K562 (cell line): ENCODE measurements around the gene NDUFB7. TPM values are rescaled to one million over a fixed set of nuclear protein-coding genes. Genes with fewer than 3 reads are reported as not detected.
A peak's percentile ranks its signal among the peaks of the same experiment; 100 is the strongest.

ENCODE experiments used
- ATF1 ChIP-seq, 2 experiments: fragments of 450-650 bp in 1 of 2; IDR thresholded peaks; 2 replicates each; pipeline ENCODE4 v1.6.1; 2016; ENCODE audit warnings: missing compliant biosample characterization in 1 of 2, missing genetic modification characterization in 1 of 2
- ATF7 ChIP-seq: fragments of 450-650 bp; IDR thresholded peaks from 2 replicates; pipeline ENCODE4 v1.7.1; 2014; ENCODE audit warnings: mild to moderate bottlenecking, moderate library complexity
- BHLHE40 ChIP-seq: IDR thresholded peaks from 2 replicates; pipeline ENCODE4 v1.6.1; 2011; ENCODE audit warnings: low read length, improper control_type of control experiment
- CTBP1 ChIP-seq: fragments of 450-650 bp; IDR thresholded peaks from 2 replicates; pipeline ENCODE4 v1.6.1; 2016; ENCODE audit warnings: borderline replicate concordance
- DIDO1 ChIP-seq: fragments of 450-650 bp; IDR thresholded peaks from 2 replicates; pipeline ENCODE4 v1.6.1; 2016; ENCODE audit warnings: low read depth, missing biosample characterization, missing genetic modification characterization
- FOS ChIP-seq: IDR thresholded peaks from 3 replicates; pipeline ENCODE4 v1.6.1; 2011; ENCODE audit not compliant: insufficient read length; ENCODE audit errors: extremely low read depth
- FOSL1 ChIP-seq: fragments of 200-800 bp; sonication (Bioruptor generic); conservative IDR thresholded peaks from 2 replicates; pipeline ENCODE4 v1.6.1; 2016; ENCODE audit warnings: missing genetic modification characterization, missing compliant biosample characterization
- KDM1A ChIP-seq, 2 experiments: fragments of 450-650 bp; IDR thresholded peaks; 2 replicates each; pipeline ENCODE4 v1.6.1; 2016; ENCODE audit warnings: mild to moderate bottlenecking in 2 of 2
- POLR2B ChIP-seq: fragments of 450-650 bp; IDR thresholded peaks from 2 replicates; pipeline ENCODE4 v1.6.1; 2018; ENCODE audit warnings: low read depth; ENCODE audit not compliant: partially characterized antibody
- SMAD3 ChIP-seq: fragments of 450-650 bp; formaldehyde crosslinking; conservative IDR thresholded peaks from 2 replicates; pipeline ENCODE4 v1.4.0; 2020; ENCODE audit warnings: mild to moderate bottlenecking
- TOE1 ChIP-seq, 2 experiments: fragments of 450-650 bp in 1 of 2; sonication (generic) in 1 of 2; formaldehyde crosslinking in 1 of 2; IDR thresholded peaks; 2 replicates each; pipeline versions ENCODE4 v1.7.1 to v1.8.0; 2016 to 2022; ENCODE audit warnings: borderline replicate concordance in 2 of 2, mild to moderate bottlenecking in 2 of 2, antibody characterized with exemption in 1 of 2, inconsistent platforms in 1 of 2, low read depth in 1 of 2, missing genetic modification reagents in 1 of 2, moderate library complexity in 1 of 2
- XRCC5 ChIP-seq: fragments of 200-400 bp; formaldehyde crosslinking; IDR thresholded peaks from 2 replicates; pipeline ENCODE4 v1.6.1; 2017; ENCODE audit warnings: low read depth, mild to moderate bottlenecking, low read length
- ZBTB33 ChIP-seq: sonication (generic); formaldehyde crosslinking; IDR thresholded peaks from 2 replicates; pipeline ENCODE4 v1.8.1; 2023; ENCODE audit warnings: mild to moderate bottlenecking, missing genetic modification reagents
- ZBTB9 ChIP-seq: fragments of 450-650 bp; formaldehyde crosslinking; IDR thresholded peaks from 2 replicates; pipeline ENCODE4 v1.4.0; 2020; ENCODE audit warnings: mild to moderate bottlenecking, moderate library complexity
- ZNF24 ChIP-seq: fragments of 450-650 bp; IDR thresholded peaks from 2 replicates; pipeline ENCODE4 v1.6.1; 2016
- ZNF398 ChIP-seq: fragments of 250-450 bp; sonication (Bioruptor Pico); IDR thresholded peaks from 2 replicates; pipeline ENCODE4 v1.8.0; 2021; ENCODE audit warnings: moderate library complexity, mild to moderate bottlenecking, inconsistent platforms
- polyA plus RNA-seq, 8 experiments: library from polyadenylated mRNA; depleted of rRNA in 4 of 8; stranded (reverse) in 5 of 8; unstranded in 3 of 8; fragments of >200 nt; fragmentation: Nextera tagmentation in 2 of 8; fragmentation: Illumina TruSeq in 1 of 8; extraction: Ambion mirVana in 2 of 8; extraction: Trizol in 1 of 8; gene quantifications; 2 replicates each; pipeline versions ENCODE4 v1.2.1 to v1.2.3, GENCODE V29; 2011 to 2014; ENCODE audit warnings: inconsistent platforms in 1 of 8, missing spikeins in 1 of 8
- total RNA-seq, 7 experiments: library from RNA; depleted of rRNA in 6 of 7; stranded (reverse); fragments of >200 nt in 6 of 7; fragmentation: Illumina TruSeq in 2 of 7; extraction: Trizol in 2 of 7; gene quantifications; 2 replicates each; pipeline versions ENCODE4 v1.2.1 to v1.2.3, GENCODE V29; 2011 to 2021; ENCODE audit warnings: low replicate concordance in 1 of 7
- TF ChIP-seq, protein P1 (sequence below): fragments of 150-350 bp; IDR thresholded peaks from 2 replicates; pipeline ENCODE4 v1.6.1; 2014; ENCODE audit warnings: low read depth, mild to moderate bottlenecking, low read length, borderline replicate concordance
- TF ChIP-seq, protein P2 (sequence below): sonication (generic); formaldehyde crosslinking; IDR thresholded peaks from 2 replicates; pipeline ENCODE4 v1.8.1; 2022; ENCODE audit warnings: missing genetic modification reagents

The NDUFB7 gene
- total and polyA plus RNA-seq, 9 of the 15 experiments (the other 6 are each of a cell fraction or from before 2014, with no cell fraction given) = 14.9 to 842 (median 137) TPM

DNA sequence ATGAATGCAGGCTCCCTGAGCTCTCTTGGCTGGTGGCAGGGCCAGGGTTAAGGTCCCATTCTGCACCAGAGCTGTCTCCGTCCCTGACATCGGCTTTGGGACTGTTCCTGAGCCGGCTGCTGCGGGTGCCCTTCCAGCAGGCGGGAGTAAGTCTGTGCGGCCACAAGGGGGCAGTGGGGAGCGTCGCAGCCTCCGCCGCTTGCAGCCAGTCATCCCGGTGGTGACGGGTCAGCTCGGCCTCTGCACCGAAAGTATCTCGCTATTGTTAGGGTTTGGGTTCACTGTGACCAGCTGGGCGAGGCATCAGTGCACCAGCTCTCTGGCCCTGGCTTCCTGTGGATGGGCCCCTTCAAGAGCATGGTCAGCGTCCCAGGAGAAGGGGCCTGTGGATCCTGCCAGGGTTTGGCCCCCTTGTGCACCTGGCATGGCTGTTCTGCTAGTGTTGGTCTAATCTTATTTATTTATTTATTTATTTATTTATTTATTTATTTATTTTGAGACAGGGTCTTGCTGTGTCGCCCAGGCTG, 15.1 kb downstream of the NDUFB7 start (continued):
- TF ChIP-seq, protein P1, sequence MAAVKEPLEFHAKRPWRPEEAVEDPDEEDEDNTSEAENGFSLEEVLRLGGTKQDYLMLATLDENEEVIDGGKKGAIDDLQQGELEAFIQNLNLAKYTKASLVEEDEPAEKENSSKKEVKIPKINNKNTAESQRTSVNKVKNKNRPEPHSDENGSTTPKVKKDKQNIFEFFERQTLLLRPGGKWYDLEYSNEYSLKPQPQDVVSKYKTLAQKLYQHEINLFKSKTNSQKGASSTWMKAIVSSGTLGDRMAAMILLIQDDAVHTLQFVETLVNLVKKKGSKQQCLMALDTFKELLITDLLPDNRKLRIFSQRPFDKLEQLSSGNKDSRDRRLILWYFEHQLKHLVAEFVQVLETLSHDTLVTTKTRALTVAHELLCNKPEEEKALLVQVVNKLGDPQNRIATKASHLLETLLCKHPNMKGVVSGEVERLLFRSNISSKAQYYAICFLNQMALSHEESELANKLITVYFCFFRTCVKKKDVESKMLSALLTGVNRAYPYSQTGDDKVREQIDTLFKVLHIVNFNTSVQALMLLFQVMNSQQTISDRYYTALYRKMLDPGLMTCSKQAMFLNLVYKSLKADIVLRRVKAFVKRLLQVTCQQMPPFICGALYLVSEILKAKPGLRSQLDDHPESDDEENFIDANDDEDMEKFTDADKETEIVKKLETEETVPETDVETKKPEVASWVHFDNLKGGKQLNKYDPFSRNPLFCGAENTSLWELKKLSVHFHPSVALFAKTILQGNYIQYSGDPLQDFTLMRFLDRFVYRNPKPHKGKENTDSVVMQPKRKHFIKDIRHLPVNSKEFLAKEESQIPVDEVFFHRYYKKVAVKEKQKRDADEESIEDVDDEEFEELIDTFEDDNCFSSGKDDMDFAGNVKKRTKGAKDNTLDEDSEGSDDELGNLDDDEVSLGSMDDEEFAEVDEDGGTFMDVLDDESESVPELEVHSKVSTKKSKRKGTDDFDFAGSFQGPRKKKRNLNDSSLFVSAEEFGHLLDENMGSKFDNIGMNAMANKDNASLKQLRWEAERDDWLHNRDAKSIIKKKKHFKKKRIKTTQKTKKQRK = no peak
- TF ChIP-seq FOSL1 (tag) = no peak
- TF ChIP-seq ZNF24 = peak; percentile 58; the same call in 1 of the 2 replicates
- no peak for TF ChIP-seq KDM1A (IDR thresholded peaks at IDR 0.05)
- no peak for TF ChIP-seq ATF1 (CRISPR knock-in tag; IDR thresholded peaks at IDR 0.05)
- peak; percentile 41; the same call in 1 of the 2 replicates for TF ChIP-seq ATF1 (tag; IDR thresholded peaks at IDR 0.05)
- peak; percentile 81 for TF ChIP-seq CTBP1
- TF ChIP-seq BHLHE40 = 0 out of 2 replicates have a peak, but pooled peaks have one; percentile 21
- TF ChIP-seq XRCC5 = peak; percentile 92
- no peak for TF ChIP-seq SMAD3 (CRISPR knock-in tag)
- TF ChIP-seq, protein P2, sequence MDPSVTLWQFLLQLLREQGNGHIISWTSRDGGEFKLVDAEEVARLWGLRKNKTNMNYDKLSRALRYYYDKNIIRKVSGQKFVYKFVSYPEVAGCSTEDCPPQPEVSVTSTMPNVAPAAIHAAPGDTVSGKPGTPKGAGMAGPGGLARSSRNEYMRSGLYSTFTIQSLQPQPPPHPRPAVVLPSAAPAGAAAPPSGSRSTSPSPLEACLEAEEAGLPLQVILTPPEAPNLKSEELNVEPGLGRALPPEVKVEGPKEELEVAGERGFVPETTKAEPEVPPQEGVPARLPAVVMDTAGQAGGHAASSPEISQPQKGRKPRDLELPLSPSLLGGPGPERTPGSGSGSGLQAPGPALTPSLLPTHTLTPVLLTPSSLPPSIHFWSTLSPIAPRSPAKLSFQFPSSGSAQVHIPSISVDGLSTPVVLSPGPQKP (CRISPR knock-in tag) = no peak
- TF ChIP-seq TOE1 (IDR thresholded peaks at IDR 0.05; ENCODE audit: borderline replicate concordance) = 0 out of 2 replicates have a peak, but pooled peaks have one; percentile 16
- TF ChIP-seq TOE1 (CRISPR knock-in tag; IDR thresholded peaks at IDR 0.05; ENCODE audit: borderline replicate concordance, low read depth) = no peak
- TF ChIP-seq ATF7 = peak; percentile 33; the same call in 1 of the 2 replicates
- no peak for TF ChIP-seq ZNF398
- TF ChIP-seq ZBTB33 (CRISPR knock-in tag) = peak; percentile 57; the same call in 1 of the 2 replicates
- no peak for TF ChIP-seq DIDO1 (tag)
- TF ChIP-seq ZBTB9 (CRISPR knock-in tag) = no peak
- TF ChIP-seq FOS = no peak
- TF ChIP-seq POLR2B = no peak
